Osteocyte (in vitro differentiated cells): ENCODE data around the gene NTN5. TPM values are rescaled to one million over a fixed set of nuclear protein-coding genes. Genes with fewer than 3 reads are reported as not detected.
A peak's percentile ranks its signal among the peaks of the same experiment; 100 is the strongest.

Source experiments
- DNase-seq: peaks from one replicate; pipeline ENCODE4 v3.0.0; 2021; ENCODE audit warnings: mixed read lengths; ENCODE audit not compliant: unreplicated experiment; ENCODE audit errors: extremely low spot score
- H3K27ac Mint-ChIP-seq: one replicate; pipeline ENCODE4 v1.8.0; 2021; ENCODE audit warnings: mild to moderate bottlenecking, mixed read lengths; ENCODE audit not compliant: unreplicated experiment
- H3K27me3 Mint-ChIP-seq: one replicate; pipeline ENCODE4 v1.8.0; 2021; ENCODE audit warnings: mixed read lengths; ENCODE audit not compliant: unreplicated experiment
- H3K36me3 Mint-ChIP-seq: one replicate; pipeline ENCODE4 v1.8.0; 2021; ENCODE audit warnings: mixed read lengths; ENCODE audit not compliant: unreplicated experiment
- H3K4me1 Mint-ChIP-seq: one replicate; pipeline ENCODE4 v1.8.0; 2021; ENCODE audit warnings: mixed read lengths; ENCODE audit not compliant: unreplicated experiment
- H3K4me3 Mint-ChIP-seq: one replicate; pipeline ENCODE4 v1.8.0; 2021; ENCODE audit warnings: mild to moderate bottlenecking, moderate library complexity, mixed read lengths; ENCODE audit not compliant: unreplicated experiment
- H3K9me3 Mint-ChIP-seq: one replicate; pipeline ENCODE4 v1.8.0; 2021; ENCODE audit warnings: mixed read lengths; ENCODE audit not compliant: unreplicated experiment
- total RNA-seq: library from RNA; stranded (reverse); gene quantifications from 2 replicates; pipeline ENCODE4 v1.2.1, GENCODE V29; 2021
- TF ChIP-seq, protein P1 (sequence below): fragments of 200-600 bp; sonication (generic); IDR thresholded peaks from 2 replicates; pipeline ENCODE4 v1.5.0; 2021; ENCODE audit warnings: antibody characterized with exemption, mild to moderate bottlenecking, moderate library complexity

Gene NTN5
- total RNA-seq, 1 donor from 2014 or later = 1.7 TPM

DNA sequence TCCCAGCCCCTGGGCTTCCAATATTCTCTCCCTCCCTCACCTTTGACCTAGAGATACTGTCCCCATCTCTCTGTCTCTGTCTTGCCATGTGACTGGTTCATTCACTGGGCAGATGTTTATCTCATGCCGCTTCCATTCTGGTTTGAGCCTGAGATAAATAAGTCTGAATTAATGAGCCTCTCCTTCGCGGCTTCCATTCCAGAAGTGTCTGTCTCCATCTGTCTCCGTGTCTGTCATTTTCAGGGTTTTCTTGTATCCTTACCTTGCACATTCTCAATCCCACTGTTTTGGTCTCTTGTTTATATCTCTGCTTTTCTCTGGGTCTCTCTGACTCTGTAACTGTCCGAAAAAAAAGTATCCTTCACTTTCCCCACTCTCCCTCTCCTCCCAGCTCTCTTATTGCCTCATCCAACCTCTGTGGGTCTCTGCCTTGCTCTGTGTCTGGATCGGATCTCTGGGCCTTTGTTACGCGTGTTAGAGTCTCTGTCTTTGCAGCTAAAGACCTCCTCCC lies 49.2 kb downstream of the NTN5 start:
- H3K4me3 Mint-ChIP-seq = peak overlapping the region; percentile 81
- peaks cover 43% of the 10 kb centered on the region for H3K4me1 Mint-ChIP-seq
- H3K9me3 Mint-ChIP-seq = no peaks in the 10 kb centered on the region
- peaks cover 12% of the 10 kb centered on the region for H3K36me3 Mint-ChIP-seq
- TF ChIP-seq, protein P1, sequence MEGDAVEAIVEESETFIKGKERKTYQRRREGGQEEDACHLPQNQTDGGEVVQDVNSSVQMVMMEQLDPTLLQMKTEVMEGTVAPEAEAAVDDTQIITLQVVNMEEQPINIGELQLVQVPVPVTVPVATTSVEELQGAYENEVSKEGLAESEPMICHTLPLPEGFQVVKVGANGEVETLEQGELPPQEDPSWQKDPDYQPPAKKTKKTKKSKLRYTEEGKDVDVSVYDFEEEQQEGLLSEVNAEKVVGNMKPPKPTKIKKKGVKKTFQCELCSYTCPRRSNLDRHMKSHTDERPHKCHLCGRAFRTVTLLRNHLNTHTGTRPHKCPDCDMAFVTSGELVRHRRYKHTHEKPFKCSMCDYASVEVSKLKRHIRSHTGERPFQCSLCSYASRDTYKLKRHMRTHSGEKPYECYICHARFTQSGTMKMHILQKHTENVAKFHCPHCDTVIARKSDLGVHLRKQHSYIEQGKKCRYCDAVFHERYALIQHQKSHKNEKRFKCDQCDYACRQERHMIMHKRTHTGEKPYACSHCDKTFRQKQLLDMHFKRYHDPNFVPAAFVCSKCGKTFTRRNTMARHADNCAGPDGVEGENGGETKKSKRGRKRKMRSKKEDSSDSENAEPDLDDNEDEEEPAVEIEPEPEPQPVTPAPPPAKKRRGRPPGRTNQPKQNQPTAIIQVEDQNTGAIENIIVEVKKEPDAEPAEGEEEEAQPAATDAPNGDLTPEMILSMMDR = no peak
- H3K27me3 Mint-ChIP-seq = no peaks in the 10 kb centered on the region
- no peak for DNase-seq
- H3K27ac Mint-ChIP-seq = peak overlapping the region; percentile 96

DNA sequence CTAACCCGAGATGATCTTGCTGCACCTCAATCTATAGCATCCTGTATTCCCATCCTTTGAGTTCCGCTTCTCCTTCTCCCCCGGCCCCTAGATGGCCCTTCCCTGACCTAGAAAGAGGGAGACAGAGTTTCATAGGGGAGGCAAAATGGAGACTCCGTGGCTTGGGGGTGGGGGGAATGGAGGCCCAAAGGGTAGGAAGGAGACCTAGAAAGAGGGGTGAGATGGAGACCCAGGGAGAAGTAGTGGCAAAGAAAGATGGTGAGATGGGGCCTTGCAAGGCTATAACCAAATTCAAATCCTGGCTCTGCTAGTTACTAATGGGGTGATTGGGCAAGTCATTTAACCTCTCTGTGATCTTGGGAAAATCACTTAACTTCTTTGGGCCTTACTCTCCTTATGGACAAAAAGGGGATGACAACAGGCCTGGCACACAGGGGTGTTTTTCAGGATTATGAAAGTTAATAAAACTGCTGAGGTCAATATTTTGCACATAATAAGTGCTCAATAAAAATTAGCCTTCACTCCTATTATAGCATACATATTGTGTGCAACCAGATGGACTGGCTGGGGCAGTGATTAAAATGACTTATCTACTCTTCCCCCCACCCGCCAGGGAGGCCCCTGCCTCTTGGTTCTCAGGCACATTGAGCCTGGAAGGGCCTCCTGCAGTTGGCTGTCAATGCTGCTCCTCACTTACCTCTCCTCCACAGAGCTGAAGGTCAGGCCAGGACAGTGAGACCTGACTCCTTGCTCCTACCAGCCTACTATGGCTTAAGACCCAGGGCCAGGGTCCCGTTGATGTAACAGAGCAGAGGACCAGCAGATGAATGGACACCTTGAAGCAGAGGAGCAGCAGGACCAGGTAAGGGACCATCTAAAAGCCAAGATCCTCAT lies 52.9 kb downstream of the NTN5 start:
- Mint-ChIP-seq H3K4me1 (peaks cover 57% of the 10 kb centered on the region), H3K27me3 (no peaks in the 10 kb centered on the region), H3K9me3 (no peaks in the 10 kb centered on the region), H3K4me3 (peak overlapping the region; percentile 96), H3K36me3 (peaks cover 24% of the 10 kb centered on the region), H3K27ac (peak overlapping the region; percentile 97)
- no peak for DNase-seq
- TF ChIP-seq, protein P1 = no peak

DNA sequence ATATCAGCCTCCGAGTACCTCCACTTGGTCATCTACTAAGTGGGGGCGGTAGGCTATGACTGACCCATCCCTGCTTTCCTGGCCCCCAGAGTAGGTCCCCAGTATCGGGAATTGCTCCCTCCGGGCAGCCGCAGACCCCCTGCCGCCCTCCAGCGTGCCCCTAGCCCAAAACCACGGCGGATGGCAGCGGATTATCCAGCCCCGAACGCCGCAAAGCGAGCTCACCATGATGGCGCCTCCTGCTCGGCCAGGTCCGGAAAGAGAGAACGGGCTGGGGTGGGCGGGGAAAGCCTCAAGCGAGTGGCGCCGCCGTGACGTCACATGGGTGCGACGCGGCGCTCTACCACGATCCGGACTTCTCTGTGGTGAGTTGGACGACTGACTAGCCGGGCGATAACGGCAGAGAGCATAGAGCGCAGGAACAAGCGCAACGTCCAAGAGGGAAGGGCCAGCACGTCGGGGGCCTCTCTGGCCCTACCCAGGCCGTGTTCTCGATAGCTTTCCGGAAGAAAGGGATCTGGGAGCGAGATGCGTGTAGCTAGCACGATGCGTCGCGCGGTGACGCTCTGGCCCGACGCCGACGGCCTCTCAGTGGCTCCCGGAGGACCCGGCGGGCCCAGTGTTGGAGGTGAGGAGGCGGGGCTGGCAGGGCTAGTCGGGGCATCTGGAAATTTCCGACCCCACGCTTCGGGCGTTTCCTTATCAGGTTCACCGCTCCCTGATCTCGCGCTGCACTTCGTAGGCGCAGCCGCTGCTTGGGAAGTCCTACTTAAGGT lies 53.7 kb downstream of the NTN5 start, which contains the start of the genes RPL18 and SPHK2:
RPL18 (minus strand) TSS at position 263 of the 776 bp plus-strand sequence; CDS start at position 228, 35 bp downstream.
SPHK2 (plus strand) TSS at position 591 of the 776 bp plus-strand sequence. CDS start 1,009 bp downstream, outside the sequence.
- H3K36me3 Mint-ChIP-seq = peaks cover 24% of the 10 kb centered on the region
- H3K4me1 Mint-ChIP-seq = peaks cover 49% of the 10 kb centered on the region
- H3K27me3 Mint-ChIP-seq = no peaks in the 10 kb centered on the region
- TF ChIP-seq, protein P1 = no peak
- no peaks in the 10 kb centered on the region for H3K9me3 Mint-ChIP-seq
- peak within 1 kb of the TSS; percentile 97 for H3K27ac Mint-ChIP-seq
- H3K4me3 Mint-ChIP-seq = peak within 1 kb of the TSS; percentile 96
- peak; percentile 99 for DNase-seq

DNA sequence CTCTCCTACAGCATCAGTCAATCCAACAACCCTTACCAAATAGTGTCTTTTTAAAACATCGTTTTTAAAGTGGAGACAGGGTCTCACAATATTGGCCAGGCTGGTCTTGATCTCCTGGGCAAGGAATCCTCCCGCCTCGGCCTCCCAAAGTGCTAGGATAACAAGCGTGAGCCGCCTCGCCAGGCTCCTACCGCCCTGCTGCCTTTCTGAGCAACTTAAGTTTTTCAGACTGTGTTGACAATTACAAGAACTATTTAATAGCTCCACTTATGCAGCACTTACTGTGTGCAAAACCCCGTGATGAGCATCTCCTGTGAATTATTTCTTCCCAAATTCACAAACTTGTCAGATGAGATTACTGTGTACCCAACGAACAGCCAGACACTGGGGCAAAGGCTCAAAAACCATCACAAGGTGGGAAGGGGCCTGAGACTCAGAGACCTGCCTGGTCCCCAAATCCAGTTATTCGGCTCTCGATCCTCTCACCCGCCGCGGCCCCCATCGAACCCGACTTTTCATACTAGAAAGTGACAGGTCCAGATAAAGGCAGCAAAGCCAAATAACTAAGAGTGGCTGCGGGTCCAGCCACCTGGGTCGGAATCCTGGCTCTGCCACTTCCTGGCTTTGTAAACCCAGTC lies 54.4 kb downstream of the NTN5 start:
- Mint-ChIP-seq H3K27me3 (no peaks in the 10 kb centered on the region), H3K4me1 (peaks cover 43% of the 10 kb centered on the region), H3K4me3 (peak overlapping the region; percentile 96), H3K9me3 (no peaks in the 10 kb centered on the region), H3K27ac (peak overlapping the region; percentile 97), H3K36me3 (peaks cover 22% of the 10 kb centered on the region)
- TF ChIP-seq, protein P1 = no peak
- no peak for DNase-seq
